ENCODE measurements around the gene GANC. TPM values are rescaled to one million over a fixed set of nuclear protein-coding genes. Genes with fewer than 3 reads are reported as not detected.
A peak's percentile ranks its signal among the peaks of the same experiment; 100 is the strongest.
"Not testable (repeated sequence)": the region's sequence is repeated elsewhere in the genome, so short reads cannot be mapped to it uniquely, and the experiment has no call there.

Gene GANC
- total and polyA plus RNA-seq, 9 of the 15 experiments (the other 6 are each of a cell fraction or from before 2014, with no cell fraction given) = 10.9 to 19.0 (median 14.5) TPM

- CTCF ChIA-PET (ENCODE audit: low intra/inter-chr PET ratio); H3K4me2 ChIP-seq (ENCODE audit: insufficient read depth, low read length); H3K27me3 ChIP-seq (ENCODE audit: control insufficient read depth in 2 of 2, insufficient read depth in 2 of 2, low read length in 2 of 2); DNase-seq (ENCODE audit: extremely low read depth in 1 of 4, low spot score in 3 of 4); H3K4me3 ChIP-seq; H3K79me2 ChIP-seq (ENCODE audit: control insufficient read depth, insufficient read depth, low read length); H3K9me3 ChIP-seq (replicated peaks; ENCODE audit: control insufficient read depth, insufficient read depth, low read depth, low read length); in situ Hi-C loops (cut with MboI); POLR2A ChIA-PET; ATAC-seq; intact Hi-C loops (cut with micrococcal nuclease); H3K27ac ChIP-seq (ENCODE audit: extremely low read depth, low read depth, low read length); H3K9me1 ChIP-seq (ENCODE audit: control insufficient read depth, insufficient read depth, low read length); BruUV-seq (replicated peaks); H3K4me1 ChIP-seq (replicated peaks in 1 of 2; ENCODE audit: control insufficient read depth in 2 of 2, insufficient read depth in 2 of 2, low read length in 2 of 2); H3K36me3 ChIP-seq (ENCODE audit: control insufficient read depth, insufficient read depth, low read length); H4K20me1 ChIP-seq (replicated peaks; ENCODE audit: control insufficient read depth, insufficient read depth, low read length); H2AFZ ChIP-seq (ENCODE audit: low read depth, low read length); H3K9ac ChIP-seq (ENCODE audit: insufficient read depth in 1 of 2, low read depth in 2 of 2, low read length in 2 of 2); FAIRE-seq: not testable (repeated sequence)
- TF ChIP-seq RBM25 (IDR thresholded peaks at IDR 0.05; ENCODE audit: low read depth, low read length, severe bottlenecking) (peak; percentile 67), ZNF146 (CRISPR knock-in tag; IDR thresholded peaks at IDR 0.05; ENCODE audit: unreplicated experiment) (peak; percentile 73)
- WGBS (ENCODE audit: insufficient coverage, low coverage, missing lambda C conversion rate) = 72% methylated on average over 3 of the region's 3 CpGs
These were observed 64.1 kb downstream of the GANC start for GRCh38 chr15:42337104-42337503.

- in situ Hi-C loops (cut with MboI) (no loop called here), intact Hi-C loops (cut with micrococcal nuclease) (no loop called here)
- no peaks in the 10 kb centered on the region for H3K9me1 ChIP-seq (ENCODE audit: control insufficient read depth, insufficient read depth, low read length)
- H3K9ac ChIP-seq (ENCODE audit: insufficient read depth in 1 of 2, low read depth in 2 of 2, low read length in 2 of 2) = no peak overlapping the region
- H3K4me3 ChIP-seq = no peak overlapping the region
- no peaks in the 10 kb centered on the region for H3K27me3 ChIP-seq (ENCODE audit: control insufficient read depth in 2 of 2, insufficient read depth in 2 of 2, low read length in 2 of 2)
- H2AFZ ChIP-seq (ENCODE audit: low read depth, low read length) = no peak overlapping the region
- peaks cover 3% of the 10 kb centered on the region; the same call in 1 of the 2 replicates for H3K9me3 ChIP-seq (replicated peaks; ENCODE audit: control insufficient read depth, insufficient read depth, low read depth, low read length)
- TF ChIP-seq PTBP1 (IDR thresholded peaks at IDR 0.05; ENCODE audit: low read depth, low read length) = no peak
- no peak for TF ChIP-seq ZBTB40 (IDR thresholded peaks at IDR 0.05)
- TF ChIP-seq ZBTB40 (CRISPR knock-in tag; IDR thresholded peaks at IDR 0.05) = no peak
- no peak for TF ChIP-seq KLF13 (tag; IDR thresholded peaks at IDR 0.05; ENCODE audit: borderline replicate concordance, low read depth)
- H3K4me1 ChIP-seq (replicated peaks in 1 of 2; ENCODE audit: control insufficient read depth in 2 of 2, insufficient read depth in 2 of 2, low read length in 2 of 2) = peaks cover 0 to 8% of the 10 kb centered on the region in 2 experiments; a peak in 2 of 5 replicates
- H3K36me3 ChIP-seq (ENCODE audit: control insufficient read depth, insufficient read depth, low read length) = no peaks in the 10 kb centered on the region
- DNase-seq (ENCODE audit: extremely low read depth in 1 of 4, low spot score in 3 of 4) (no peak), FAIRE-seq (no peak), ATAC-seq (no peak)
- no TSS peak for BruUV-seq (replicated peaks)
- 18% methylated on average over 2 of the region's 2 CpGs for WGBS (ENCODE audit: insufficient coverage, low coverage, missing lambda C conversion rate)
- no peaks in the 10 kb centered on the region for H3K79me2 ChIP-seq (ENCODE audit: control insufficient read depth, insufficient read depth, low read length)
- POLR2A ChIA-PET = interaction anchor here (0.6 kb wide), 1 partner anchor 70 kb away, joined by 3 read pairs; no protein-coding TSS in a partner anchor
- CTCF ChIA-PET (ENCODE audit: low intra/inter-chr PET ratio) = no interaction called here
- H3K27ac ChIP-seq (ENCODE audit: extremely low read depth, low read depth, low read length) = no peak overlapping the region
- no peaks in the 10 kb centered on the region for H4K20me1 ChIP-seq (replicated peaks; ENCODE audit: control insufficient read depth, insufficient read depth, low read length)
- H3K4me2 ChIP-seq (ENCODE audit: insufficient read depth, low read length) = no peak overlapping the region
These were observed 65.5 kb downstream of the GANC start for GRCh38 chr15:42338500-42338899.
